Epidermal melanocyte (primary cell): ENCODE results near the gene SIRPG.
"Not testable (repeated sequence)": the region's sequence is repeated elsewhere in the genome, so short reads cannot be mapped to it uniquely, and the experiment has no call there.

Experiments used
- DNase-seq: peaks from one replicate; pipeline ENCODE4 v3.0.0; 2011; ENCODE audit warnings: low spot score; ENCODE audit not compliant: insufficient read length

SIRPG gene

DNA sequence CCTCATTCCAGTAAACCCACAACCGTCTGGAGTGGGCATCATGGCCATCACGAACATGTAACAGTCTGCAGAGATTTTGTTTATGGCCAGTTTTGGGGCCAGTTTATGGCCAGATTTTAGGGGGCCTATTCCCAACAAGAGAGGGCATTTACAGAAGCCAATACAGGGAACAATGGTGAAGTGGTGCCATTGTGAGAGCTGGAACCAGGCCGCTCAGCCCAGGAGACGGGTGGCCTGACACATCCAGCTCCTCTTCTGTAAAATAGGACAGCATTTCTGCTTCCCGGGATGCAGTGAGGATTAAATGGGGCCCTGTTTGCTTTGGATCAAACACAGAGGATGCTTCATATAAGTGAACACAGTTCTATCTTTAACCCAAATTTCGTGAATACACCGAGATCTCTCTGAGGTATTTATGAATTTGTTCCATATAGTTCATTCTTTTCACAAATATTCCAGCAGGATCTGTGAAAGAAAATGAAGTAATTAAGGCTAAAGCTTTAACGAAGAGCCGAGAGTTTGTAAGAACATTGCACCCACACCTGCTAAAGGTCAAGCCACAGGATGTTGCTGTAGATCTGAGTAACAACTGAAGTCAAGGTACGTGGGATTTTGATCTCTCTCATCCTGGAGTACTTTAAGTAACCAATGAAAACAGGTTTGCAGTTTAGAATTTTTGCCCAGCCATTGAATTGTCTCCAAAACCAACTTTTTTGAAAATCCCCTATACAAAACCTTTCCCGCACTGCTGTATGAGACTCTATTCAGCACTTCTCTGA is 14.5 kb upstream of the SIRPG start:
- no peak for DNase-seq

DNA sequence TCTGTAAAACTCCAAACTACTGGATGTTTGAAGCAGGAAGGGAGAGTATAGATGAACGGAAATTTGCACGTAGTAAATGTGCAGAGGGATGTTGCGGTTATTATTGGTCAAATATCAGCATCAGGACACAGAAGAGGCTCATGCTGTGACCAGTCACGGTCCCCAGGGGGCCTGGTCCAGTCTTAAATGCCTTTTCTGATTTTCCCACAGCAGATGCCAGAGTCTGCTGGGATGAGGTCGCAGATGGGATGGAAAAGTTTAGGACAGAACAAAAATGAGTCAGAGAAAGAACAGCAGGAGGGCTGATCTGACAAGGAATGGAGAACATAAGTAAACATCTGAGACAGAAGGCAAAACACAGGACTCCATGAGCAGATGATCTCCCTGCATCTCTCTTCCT is 11.7 kb upstream of the SIRPG start:
- DNase-seq, result no peak

DNA sequence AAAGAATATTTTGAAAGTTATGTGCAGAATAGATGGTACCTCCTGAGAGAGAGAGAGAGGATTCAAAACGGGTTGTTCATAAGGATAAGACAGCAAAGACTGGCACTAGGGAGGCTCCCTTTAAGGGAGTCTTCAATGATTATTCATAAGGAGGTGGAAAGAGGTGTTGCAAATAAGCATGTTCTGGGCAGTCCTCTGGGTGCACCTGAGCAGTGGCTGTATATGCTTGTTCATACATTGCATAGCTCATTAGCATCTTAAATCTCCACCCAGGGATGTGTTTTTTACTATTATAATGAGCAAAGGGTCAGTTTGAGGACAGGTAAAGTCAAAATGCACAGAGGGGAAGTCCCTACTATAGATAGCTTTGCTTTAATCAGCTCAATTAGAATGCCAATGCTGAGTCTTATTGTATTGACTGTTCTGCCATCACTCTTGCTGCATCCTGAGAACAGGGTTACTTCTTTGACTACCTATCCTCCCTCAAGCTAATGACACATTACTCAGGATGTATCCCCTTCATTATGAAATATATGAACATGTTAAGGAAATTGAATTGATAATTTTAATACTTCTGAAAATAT is 10.0 kb upstream of the SIRPG start:
- no peak for DNase-seq

DNA sequence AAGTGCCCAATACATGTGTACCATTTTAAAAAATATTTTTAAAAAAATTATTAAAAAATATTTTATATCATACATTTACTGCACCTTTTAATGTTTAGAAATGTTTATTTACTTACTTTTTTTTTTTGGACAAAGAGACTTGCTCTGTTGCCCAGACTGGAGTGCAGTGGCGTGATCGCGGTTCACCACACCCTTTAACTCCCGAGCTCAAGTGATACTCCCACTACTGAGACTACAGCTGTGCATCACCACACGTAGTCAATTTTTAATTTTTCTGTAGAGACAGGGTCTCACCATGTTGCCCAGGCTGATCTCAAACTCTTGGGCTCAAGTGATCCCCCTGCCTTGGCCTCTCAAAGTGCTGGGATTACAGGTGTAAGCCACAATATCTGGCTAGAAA is 9.2 kb upstream of the SIRPG start:
- DNase-seq, result no peak

DNA sequence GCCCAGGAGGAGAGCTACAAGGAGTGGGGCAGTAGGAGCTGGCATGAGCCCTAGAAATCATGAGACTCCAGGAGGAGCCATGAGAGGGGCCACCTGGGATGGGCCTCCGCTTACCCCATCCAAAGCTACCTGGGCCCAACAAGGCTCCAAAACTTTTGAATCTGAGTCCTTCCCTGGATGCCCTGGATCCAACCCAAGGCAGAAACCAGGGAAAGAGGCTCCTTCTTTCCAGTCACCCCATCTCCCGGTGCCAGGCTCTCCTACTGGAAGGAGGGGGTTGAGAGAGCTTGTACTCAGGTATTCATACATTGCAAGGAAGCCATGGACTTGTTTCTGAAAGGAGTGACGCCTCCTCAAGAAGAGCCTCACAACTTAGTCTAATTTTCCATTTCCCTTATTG is 7.8 kb upstream of the SIRPG start:
- DNase-seq, result no peak

DNA sequence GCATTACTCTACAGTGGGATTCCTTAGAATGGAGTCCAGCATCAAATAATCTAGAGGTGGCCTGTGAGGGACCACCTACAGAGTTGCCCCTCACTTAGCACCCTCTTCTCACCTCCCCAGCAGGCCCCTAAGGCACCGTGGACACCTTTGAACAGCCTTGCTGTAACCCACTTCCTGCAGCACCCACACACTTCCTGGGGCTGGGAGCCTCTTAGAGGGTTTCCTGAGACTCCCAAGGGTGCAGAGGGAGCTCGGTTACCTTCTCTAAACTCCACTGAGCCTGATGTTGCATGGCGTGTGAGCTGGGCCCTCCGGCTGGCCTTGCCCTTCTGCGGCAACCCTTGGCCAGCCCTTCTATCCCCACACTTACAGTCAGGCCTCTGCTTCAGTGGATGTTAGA is 7.3 kb upstream of the SIRPG start:
- DNase-seq, result no peak

DNA sequence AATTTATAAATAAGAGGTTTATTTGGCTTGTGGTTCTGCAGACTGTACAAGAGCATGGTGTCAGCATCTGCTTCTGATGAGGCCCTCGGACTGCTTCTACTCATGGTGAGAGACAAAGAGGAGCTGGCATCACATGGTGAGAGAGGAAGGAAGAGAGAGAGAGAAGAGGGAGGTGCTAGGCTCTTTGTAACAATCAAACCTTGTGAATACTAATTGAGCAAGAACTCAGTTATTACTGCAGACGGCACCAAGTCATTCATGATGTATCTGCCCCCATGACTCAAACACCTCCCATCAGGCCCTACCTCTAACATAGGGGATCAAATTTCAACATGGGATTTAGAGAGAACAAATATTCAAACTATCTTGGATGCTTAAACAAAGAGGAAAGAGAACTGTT is 6.3 kb upstream of the SIRPG start:
- DNase-seq, result no peak

DNA sequence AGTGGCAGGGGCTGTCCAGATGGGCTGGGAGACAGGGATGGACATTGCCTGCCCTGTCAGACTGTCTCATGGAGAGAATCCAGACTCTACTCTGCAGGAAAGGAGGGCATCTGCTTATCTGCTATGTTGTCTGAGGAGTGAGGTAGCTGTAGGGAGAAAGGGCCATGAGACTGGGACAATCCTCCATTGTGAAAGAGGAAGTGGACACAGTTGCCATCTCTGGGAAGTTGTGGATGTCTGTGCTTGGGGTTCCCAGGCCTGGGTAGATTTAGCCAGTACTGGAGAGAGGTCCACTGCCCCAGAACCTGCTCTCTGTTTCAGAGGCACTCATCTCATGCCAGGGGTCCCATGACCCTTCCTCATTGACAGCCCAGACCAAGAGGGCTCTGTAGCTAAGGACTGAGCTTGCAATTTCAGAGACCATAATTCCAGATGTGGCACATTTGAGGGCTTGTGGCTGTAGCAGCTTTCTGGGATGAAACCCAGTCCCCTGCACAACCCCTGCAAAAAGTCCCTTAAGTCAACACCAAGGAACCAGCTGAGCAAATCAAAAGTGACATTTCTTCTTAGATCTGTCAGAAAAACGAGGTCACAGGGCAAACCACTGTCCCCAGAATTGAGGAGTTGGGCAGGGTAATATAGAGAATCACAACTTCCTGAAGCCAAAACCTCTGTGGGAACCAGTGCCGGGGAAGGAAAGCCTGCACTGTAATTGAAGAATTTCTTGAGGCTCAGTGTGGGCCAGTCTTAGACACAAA is 4.1 kb upstream of the SIRPG start:
- no peak for DNase-seq

DNA sequence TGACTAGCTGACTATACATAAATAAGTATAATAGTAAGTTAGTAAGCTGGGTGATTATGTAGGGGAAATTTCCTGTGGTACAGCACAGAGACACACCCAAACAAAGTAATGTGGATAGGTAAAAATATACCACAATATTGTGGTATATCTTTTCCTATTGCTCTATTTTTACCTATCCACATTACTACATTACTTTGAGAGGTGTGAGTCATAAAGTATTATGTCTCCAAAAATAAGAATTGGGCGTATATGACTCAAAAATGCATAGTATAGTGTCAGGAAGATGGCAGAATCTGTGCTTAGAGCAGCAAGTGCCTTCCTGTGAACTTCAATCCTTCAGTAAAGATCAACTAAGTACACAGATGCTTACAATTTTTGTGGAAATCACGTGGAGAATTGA is 2.7 kb upstream of the SIRPG start:
- no peak for DNase-seq

DNA sequence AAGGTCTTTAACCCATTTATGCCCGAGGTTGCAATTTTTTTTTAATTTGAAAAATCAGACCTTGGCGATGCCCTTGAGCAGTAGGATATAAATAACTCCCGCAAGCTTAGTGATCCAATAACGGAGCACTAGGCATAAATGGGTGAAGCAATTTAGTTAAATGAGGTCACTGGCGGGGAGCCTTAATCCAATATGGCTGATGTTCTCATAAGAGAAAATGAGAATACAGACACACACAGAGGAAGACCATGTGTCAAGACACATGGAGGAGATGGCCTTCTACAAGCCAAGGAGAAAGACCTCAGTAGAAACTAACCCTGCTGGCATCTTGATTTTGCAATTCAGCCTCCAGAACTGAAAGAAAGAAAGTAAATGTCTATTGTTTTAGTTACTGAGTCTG is 735 bp downstream of the SIRPG start:
- DNase-seq, result no peak

DNA sequence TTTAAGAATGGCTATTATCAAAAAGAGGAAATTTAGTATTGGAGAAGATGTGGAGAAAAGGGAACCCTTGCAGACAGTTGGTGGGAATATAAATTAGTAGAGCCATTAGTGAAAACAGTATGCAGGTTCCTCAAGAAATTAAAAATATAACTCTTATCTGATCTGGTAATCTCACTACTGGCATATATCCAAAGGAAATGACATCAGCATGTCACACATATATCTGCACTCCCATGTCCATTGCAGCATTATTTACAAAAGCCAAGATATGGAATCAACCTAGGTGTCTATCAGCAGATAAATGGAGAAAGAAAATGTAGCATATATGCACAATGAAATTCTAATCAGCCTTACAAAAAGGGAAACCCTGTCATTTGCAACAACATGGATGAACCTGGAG is 2.6 kb downstream of the SIRPG start:
- no peak for DNase-seq

DNA sequence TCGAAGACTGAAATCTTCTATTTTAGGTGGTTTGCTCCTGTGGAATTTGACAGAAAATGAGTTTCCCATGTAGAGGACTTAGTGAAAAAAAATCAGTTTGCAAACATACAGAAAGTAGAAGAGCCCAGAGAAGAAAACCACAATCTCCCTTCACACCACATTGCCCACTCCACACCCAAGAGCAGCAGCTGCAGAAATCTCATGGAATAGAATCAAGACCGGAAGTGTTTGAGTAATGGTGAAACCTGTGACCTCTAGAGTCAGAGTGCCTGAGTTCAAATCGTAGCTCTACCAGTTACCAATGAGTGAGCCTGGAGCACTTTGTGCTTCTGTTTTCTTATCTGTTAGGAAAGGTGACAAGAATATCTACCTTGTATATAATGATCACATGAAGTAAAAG is 4.6 kb downstream of the SIRPG start:
- no peak for DNase-seq

DNA sequence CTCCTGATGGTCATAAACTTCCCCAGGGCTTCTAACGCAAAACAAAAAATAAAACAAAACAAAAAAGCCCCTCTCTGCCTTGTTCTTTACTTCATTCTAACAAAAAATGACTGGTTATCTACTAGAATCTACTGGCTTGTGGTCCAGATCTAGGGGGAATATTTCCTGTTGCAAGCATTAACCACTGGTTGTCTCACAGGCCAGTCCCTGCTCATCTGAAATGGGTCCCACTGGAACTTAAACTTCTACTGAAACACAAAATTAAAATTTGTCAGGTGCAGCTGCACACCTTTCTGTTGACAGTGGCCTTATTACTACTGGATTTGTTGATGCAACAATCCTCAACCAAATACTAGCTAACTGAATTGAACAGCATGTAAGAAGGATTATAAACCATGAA is 5.5 kb downstream of the SIRPG start:
- DNase-seq, result no peak

DNA sequence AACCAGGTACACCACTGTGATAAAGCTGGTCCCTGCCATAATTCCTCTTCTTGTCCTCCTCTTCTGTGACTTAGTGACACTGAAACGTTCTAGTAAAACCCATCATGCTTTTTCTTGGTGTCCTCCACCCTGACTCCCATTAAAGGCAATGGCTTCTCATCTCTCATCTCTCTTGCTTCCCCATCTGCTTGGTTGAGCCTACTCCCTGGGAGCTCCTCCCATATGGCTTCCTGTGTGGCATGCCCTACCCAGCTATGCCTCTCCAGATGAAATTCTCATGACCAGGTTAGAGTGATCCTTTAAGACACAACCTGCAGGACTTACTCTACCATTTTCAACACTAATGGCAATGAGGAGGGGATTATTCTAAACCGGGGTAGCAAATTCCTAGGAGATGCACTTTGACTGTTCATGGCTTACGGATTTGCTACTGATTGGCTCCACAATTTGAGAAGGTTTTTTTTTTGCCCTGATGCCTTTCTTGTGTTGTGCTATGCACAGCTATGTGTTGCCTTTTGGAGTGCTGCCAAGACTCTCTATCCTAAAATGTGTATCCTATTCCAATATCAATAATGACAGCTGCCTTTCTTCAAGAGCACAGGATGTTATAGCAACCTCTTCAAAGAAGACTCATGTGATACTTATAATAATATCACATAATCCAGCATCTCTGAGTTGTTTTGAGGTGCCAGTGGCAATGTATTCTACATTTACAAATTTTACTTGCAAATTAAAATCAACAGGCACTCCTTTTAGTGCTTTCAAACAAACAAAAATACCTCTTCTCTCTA is 6.1 kb downstream of the SIRPG start:
- no peak for DNase-seq

DNA sequence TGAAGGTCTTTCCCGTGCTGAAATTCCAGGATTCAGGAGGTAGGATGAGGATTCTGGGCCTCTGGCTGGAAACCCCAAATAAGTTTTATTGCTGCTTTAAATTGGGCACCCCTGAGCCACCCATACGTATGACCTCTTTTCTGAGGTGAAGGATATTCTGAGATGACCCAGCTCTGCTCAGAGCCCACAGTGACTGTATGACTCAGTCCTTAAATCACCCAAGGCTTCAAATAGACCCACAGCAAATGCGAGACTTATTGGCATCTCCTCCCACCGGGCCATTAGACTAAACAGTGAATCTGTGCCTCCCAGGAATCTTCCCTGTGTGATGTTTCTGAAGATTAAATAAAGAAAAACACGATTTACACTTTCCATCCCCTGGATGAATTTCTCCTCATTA is 9.5 kb downstream of the SIRPG start:
- DNase-seq, result no peak

DNA sequence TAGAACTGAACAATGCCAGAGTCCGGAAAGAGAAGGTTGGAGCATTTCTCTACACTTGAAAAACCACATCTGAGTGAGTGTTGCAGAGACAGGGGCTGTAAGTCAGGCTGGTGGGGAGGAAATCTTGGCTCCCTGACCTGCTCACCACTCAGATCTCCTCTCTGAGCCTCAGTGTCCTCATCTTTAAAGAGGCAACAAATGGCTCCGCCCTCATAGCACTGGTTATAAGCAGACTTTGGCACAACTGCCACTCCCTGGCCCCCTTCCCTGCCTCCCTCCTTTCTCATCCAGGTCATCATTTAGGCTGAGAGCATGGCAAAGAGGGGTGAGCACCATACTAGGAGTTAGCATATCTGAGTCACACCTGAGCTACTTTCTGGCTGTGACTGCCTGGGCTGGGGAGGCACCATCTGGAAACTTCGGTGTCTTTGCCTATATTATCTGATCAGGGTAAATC is 10.6 kb downstream of the SIRPG start:
- no peak for DNase-seq

DNA sequence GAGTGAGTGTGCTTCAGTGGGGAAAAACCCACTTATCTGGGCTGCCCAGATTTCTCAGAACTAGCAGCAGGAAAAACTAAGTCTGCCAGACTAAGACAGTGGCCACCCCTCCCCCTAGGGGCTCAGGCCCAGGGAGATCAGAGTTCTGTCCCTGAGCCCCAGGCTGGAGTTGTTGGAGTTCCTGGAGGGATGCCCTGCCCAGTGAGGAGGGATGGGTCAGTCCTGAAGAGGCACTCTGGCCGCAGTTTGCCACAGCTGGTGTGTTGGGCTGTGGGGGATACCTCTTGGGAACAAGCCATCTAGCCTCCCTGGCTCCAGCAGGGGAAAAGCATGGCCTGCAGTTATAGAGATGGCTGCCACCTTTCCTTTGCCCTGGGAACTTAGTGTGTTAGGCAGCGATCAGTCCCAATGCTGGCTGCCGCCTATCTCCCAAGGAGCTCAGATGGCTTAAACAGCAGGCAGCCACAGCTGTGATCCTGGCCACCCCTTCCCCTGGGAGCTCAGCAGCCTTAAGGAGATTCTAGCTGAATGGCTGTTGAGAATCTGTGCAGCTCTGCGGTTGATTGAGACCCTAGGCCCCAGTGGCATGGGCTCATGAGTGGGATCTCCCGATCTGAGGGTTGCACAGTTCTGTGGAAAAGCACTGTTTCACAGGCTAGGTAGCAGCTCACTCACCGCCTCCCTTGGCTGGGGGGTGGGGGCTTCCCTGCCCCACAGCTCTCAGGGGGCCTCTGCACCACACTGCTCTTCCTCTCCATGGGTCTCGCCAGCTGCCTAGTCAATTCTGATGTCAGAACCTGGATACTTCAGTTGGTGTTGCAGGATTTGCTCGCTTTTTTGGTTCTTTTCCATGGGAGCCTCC is 13.2 kb downstream of the SIRPG start:
- DNase-seq, result no peak

DNA sequence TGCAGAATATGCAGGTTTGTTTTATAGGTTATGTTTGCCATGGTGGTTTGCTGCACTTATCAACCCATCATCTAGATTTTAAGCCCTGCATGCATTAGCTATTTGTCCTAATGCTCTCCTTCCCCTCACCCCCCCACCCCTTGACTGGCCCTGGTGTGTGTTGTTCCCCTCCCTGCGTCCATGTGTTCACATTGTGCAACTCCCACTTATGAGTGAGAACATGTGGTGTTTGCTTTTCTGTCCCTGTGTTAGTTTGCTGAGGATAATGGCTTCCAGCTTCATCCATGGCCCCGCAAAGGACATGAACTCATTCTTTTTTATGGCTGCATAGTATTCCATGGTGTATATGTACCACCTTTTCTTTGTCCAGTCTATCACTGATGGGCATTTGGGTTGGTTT is 18.9 kb downstream of the SIRPG start:
- not testable (repeated sequence) for DNase-seq

DNA sequence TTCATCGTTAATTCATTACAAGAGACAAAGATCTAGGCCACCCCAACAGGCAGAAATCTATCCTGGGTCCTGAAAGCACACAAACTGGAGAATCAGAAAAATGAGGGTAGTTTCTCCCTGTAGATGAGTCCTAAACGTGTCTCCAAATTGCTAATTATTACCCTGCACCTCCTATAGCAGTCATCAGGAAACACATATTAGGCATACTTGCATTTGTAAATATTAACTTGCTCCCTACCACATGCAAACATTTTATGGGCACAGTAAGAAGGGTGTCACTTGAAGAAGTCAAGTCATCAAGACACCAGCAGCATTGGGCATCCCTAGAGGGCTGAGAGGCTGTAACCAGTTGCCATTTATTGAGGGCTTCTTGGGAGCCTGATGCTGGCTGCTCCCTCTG is 19.8 kb downstream of the SIRPG start:
- no peak for DNase-seq

DNA sequence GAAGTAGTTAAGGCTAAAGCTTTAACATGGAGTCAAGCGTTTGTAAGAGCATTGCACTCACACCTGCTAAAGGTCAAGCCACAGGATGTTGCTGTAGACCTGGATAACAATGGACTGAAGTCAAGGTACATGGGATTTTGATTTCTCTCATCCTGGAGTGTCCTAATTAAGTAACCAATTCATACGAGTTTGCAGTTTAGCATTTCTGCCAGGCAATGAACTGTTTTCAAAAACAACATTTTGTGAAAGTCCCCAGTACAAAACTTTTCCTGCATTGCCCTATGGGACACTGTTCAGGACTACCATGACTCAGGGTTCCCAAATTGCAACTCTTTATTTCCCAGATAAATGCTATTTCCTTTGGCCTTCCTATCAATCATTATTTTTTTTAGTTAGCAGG is 20.4 kb downstream of the SIRPG start:
- DNase-seq, result no peak

DNA sequence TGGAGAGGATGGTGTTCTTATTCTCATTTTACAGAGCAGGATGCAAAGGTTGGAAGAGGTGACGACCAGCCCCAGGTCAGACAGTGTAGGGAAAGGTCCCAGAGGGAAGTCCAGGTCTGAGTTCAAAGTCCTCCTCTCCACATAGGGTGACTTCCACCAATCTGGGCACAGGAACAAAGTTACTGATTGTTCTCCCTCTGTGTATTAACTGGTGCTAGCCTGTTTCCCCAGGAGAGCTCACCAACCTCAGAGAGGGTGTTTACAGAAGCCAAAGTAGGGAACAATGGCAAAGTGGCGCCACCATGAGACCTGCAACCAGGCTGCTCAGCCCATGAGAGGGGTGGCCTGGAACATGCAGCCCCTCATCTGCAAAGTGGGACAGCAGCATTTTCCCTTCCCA is 21.0 kb downstream of the SIRPG start:
- no peak for DNase-seq
